HCT116 (cell line): ENCODE data around the gene TLE5. TPM values are rescaled to one million over a fixed set of nuclear protein-coding genes. Genes with fewer than 3 reads are reported as not detected.

Source experiments
- ATAC-seq: fragments of 200-7000 bp; cut with Tn5 transposase; 2 replicates; pipeline ENCODE4 v1.9.1; 2020; ENCODE audit warnings: mild to moderate bottlenecking, moderate library complexity
- BruUV-seq: library from RNA; stranded (reverse); fragments of 400-500 nt; replicated peaks from 2 replicates; lab custom pipeline; 2021; lab: Mats Ljungman, UMichigan
- CTCF ChIA-PET: fragments of 300-600 bp; sonication (Branson Sonifier 250); formaldehyde crosslinking; loops from one replicate; lab custom pipeline; 2021; ENCODE audit warnings: antibody characterized with exemption; lab: Charles Lee
- POLR2A ChIA-PET: fragments of 300-600, 350-600 bp; sonication (Branson Sonifier 250); formaldehyde crosslinking; loops from one replicate; lab custom pipeline; 2021; ENCODE audit warnings: antibody characterized with exemption; lab: Charles Lee
- RAD21 ChIA-PET, 2 experiments: fragments of 300-600 bp; sonication (Branson Sonifier 250); formaldehyde crosslinking; loops; one replicate each; lab custom pipeline; 2023; ENCODE audit warnings: low total read pairs in 2 of 2; ENCODE audit not compliant: uncharacterized antibody in 2 of 2, unreplicated experiment in 2 of 2, low non-redundant PET in 1 of 2; lab: Charles Lee
- DNase-seq: peaks from one replicate; pipeline ENCODE4 v3.0.0-alpha.2; 2010; ENCODE audit warnings: low read depth, low spot score
- H2AFZ ChIP-seq: fragments of 200-600 bp; shearing (Covaris generic), sonication (generic); 2 replicates; pipeline ENCODE4 v1.6.1; 2017; ENCODE audit warnings: low read depth, mixed run types, mixed read lengths, antibody characterized with exemption, low read length; ENCODE audit not compliant: poor library complexity, severe bottlenecking
- H3K27ac ChIP-seq: 2 replicates; pipeline ENCODE4 v1.5.1; 2012; ENCODE audit warnings: low read depth, low read length
- H3K27me3 ChIP-seq: fragments of 200-600 bp; sonication (generic); 2 replicates; pipeline ENCODE4 v1.6.1; 2016; ENCODE audit warnings: mixed run types, low read length, mixed read lengths; ENCODE audit not compliant: insufficient read depth
- H3K36me3 ChIP-seq, 2 experiments: fragments of 200-500 bp in 1 of 2; fragments of 200-600 bp in 1 of 2; sonication (Bioruptor generic) in 1 of 2; sonication (generic) in 1 of 2; 2 replicates each; pipeline versions ENCODE4 v1.5.1 to v1.6.1; 2014 to 2016; ENCODE audit warnings: low read length in 2 of 2, inconsistent platforms in 1 of 2, mixed read lengths in 1 of 2, mixed run types in 1 of 2; ENCODE audit not compliant: insufficient read depth in 2 of 2, control insufficient read depth in 1 of 2
- H3K4me1 ChIP-seq, 2 experiments: fragments of 200-600 bp in 1 of 2; sonication (generic) in 1 of 2; 2 replicates each; pipeline versions ENCODE4 v1.5.1 to v1.6.1; 2012 to 2017; ENCODE audit warnings: low read length in 2 of 2, inconsistent platforms in 1 of 2, mild to moderate bottlenecking in 1 of 2, mixed read lengths in 1 of 2, mixed run types in 1 of 2, moderate library complexity in 1 of 2; ENCODE audit not compliant: insufficient read depth in 2 of 2, control insufficient read depth in 1 of 2
- H3K4me2 ChIP-seq: fragments of 200-600 bp; sonication (generic); 2 replicates; pipeline ENCODE4 v1.6.1; 2017; ENCODE audit warnings: mixed run types, low read length, mixed read lengths
- H3K4me3 ChIP-seq, 2 experiments: fragments of 200-600 bp in 1 of 2; sonication (generic) in 1 of 2; replicated peaks in 1 of 2; 2 replicates each; pipeline ENCODE4 v1.5.1; 2011 to 2016; ENCODE audit warnings: low read length in 2 of 2, control low read depth in 1 of 2, low read depth in 1 of 2, mild to moderate bottlenecking in 1 of 2, mixed read lengths in 1 of 2, mixed run types in 1 of 2
- H3K79me2 ChIP-seq: fragments of 200-600 bp; sonication (generic); 2 replicates; pipeline ENCODE4 v1.6.1; 2017; ENCODE audit warnings: mild to moderate bottlenecking, mixed run types, low read length, moderate library complexity, mixed read lengths; ENCODE audit not compliant: insufficient read depth
- H3K9ac ChIP-seq: fragments of 200-600 bp; sonication (generic); 2 replicates; pipeline ENCODE4 v1.6.1; 2016; ENCODE audit warnings: low read length, mixed read lengths
- H3K9me2 ChIP-seq: fragments of 200-600 bp; sonication (generic), shearing (Covaris generic); 2 replicates; pipeline ENCODE4 v1.6.1; 2017; ENCODE audit warnings: mixed run types, mild to moderate bottlenecking, moderate library complexity; ENCODE audit not compliant: insufficient read depth
- H3K9me3 ChIP-seq, 2 experiments: fragments of 200-500 bp in 1 of 2; fragments of 200-600 bp in 1 of 2; sonication (Bioruptor generic) in 1 of 2; sonication (generic) in 1 of 2; 2 replicates each; pipeline ENCODE4 v1.6.1; 2014 to 2017; ENCODE audit warnings: low read length in 2 of 2, mixed read lengths in 2 of 2, inconsistent platforms in 1 of 2, low read depth in 1 of 2, mild to moderate bottlenecking in 1 of 2, mixed run types in 1 of 2, moderate library complexity in 1 of 2; ENCODE audit not compliant: control insufficient read depth in 1 of 2, insufficient read depth in 1 of 2
- H4K20me1 ChIP-seq: fragments of 200-600 bp; sonication (generic), shearing (Covaris generic); 2 replicates; pipeline ENCODE4 v1.6.1; 2017; ENCODE audit warnings: mixed run types, mild to moderate bottlenecking, moderate library complexity; ENCODE audit not compliant: insufficient read depth
- CEBPB ChIP-seq: IDR thresholded peaks from 2 replicates; pipeline ENCODE4 v1.6.1; 2012; ENCODE audit warnings: low read depth
- CTCF ChIP-seq, 3 experiments: fragments of 200-600 bp in 1 of 3; sonication (generic) in 1 of 3; IDR thresholded peaks in 2 of 3; conservative IDR thresholded peaks in 1 of 3; 2 replicates each; pipeline ENCODE4 v1.5.1; 2012 to 2017; ENCODE audit warnings: low read depth in 2 of 3, low read length in 2 of 3, antibody characterized with exemption in 1 of 3, borderline replicate concordance in 1 of 3, control low read depth in 1 of 3, mild to moderate bottlenecking in 1 of 3, mixed read lengths in 1 of 3, mixed run types in 1 of 3, moderate library complexity in 1 of 3; ENCODE audit not compliant: insufficient read depth in 1 of 3
- EGR1 ChIP-seq: IDR thresholded peaks from 2 replicates; pipeline ENCODE4 v1.6.1; 2012; ENCODE audit warnings: low read depth
- ELF1 ChIP-seq: IDR thresholded peaks from 2 replicates; pipeline ENCODE4 v1.6.1; 2012; ENCODE audit warnings: low read depth, borderline replicate concordance
- EZH2 ChIP-seq: fragments of 200-600 bp; sonication (generic); IDR thresholded peaks from 2 replicates; pipeline ENCODE4 v1.6.1; 2017; ENCODE audit warnings: antibody characterized with exemption, mixed run types
- FOSL1 ChIP-seq: IDR thresholded peaks from 2 replicates; pipeline ENCODE4 v1.6.1; 2012; ENCODE audit warnings: low read depth
- JUND ChIP-seq: IDR thresholded peaks from 2 replicates; pipeline ENCODE4 v1.6.1; 2012
- MAX ChIP-seq: IDR thresholded peaks from 2 replicates; pipeline ENCODE4 v1.6.1; 2012
- POLR2A ChIP-seq: IDR thresholded peaks from 2 replicates; pipeline ENCODE4 v1.7.0; 2011; ENCODE audit warnings: borderline replicate concordance; ENCODE audit not compliant: insufficient read depth, insufficient read length; ENCODE audit errors: extremely low read depth
- POLR2AphosphoS5 ChIP-seq: IDR thresholded peaks from 2 replicates; pipeline ENCODE4 v1.6.1; 2011; ENCODE audit warnings: mild to moderate bottlenecking, low read depth, low read length, moderate library complexity
- RAD21 ChIP-seq: IDR thresholded peaks from 2 replicates; pipeline ENCODE4 v1.6.1; 2012; ENCODE audit warnings: low read depth, mild to moderate bottlenecking
- SIN3A ChIP-seq: IDR thresholded peaks from 2 replicates; pipeline ENCODE4 v1.6.1; 2012; ENCODE audit warnings: low read depth
- SP1 ChIP-seq: IDR thresholded peaks from 2 replicates; pipeline ENCODE4 v1.6.1; 2012; ENCODE audit warnings: low read depth
- SRF ChIP-seq: IDR thresholded peaks from 2 replicates; pipeline ENCODE4 v1.6.1; 2012; ENCODE audit warnings: low read depth
- TCF7L2 ChIP-seq: IDR thresholded peaks from 2 replicates; pipeline ENCODE4 v1.7.0; 2011; ENCODE audit warnings: borderline replicate concordance, inconsistent platforms; ENCODE audit not compliant: insufficient read depth, insufficient read length; ENCODE audit errors: extremely low read depth
- ZBTB33 ChIP-seq: IDR thresholded peaks from 2 replicates; pipeline ENCODE4 v1.6.1; 2011; ENCODE audit warnings: mild to moderate bottlenecking, low read length, moderate library complexity; ENCODE audit not compliant: insufficient replicate concordance; ENCODE audit errors: extremely low read depth
- ZFX ChIP-seq: fragments of 450-650 bp; IDR thresholded peaks from 2 replicates; pipeline ENCODE4 v1.6.1; 2017
- ZNF274 ChIP-seq: fragments of 200-500 bp; sonication (Bioruptor generic); IDR thresholded peaks from 2 replicates; pipeline ENCODE4 v1.6.1; 2014; ENCODE audit warnings: mild to moderate bottlenecking, low read depth, low read length, inconsistent platforms
- intact Hi-C: fragments of 100-400 bp; cut with micrococcal nuclease; formaldehyde crosslinking; loops from 2 replicates; pipeline ENCODE4 v1.10.0; 2022
- total RNA-seq: library from RNA; stranded (reverse); gene quantifications from one replicate; pipeline ENCODE4 v1.2.1, GENCODE V29; 2021; ENCODE audit not compliant: unreplicated experiment
- TF ChIP-seq, protein P1 (sequence below): IDR thresholded peaks from 2 replicates; pipeline ENCODE4 v1.6.1; 2012

The TLE5 gene
- total RNA-seq, 1 experiment from 2014 or later = 263 TPM

GRCh38 chr19:3034656-3035541, 27.4 kb downstream of the TLE5 start (continued):
- no peak for TF ChIP-seq POLR2AphosphoS5
- TF ChIP-seq ELF1 = no peak

DNA sequence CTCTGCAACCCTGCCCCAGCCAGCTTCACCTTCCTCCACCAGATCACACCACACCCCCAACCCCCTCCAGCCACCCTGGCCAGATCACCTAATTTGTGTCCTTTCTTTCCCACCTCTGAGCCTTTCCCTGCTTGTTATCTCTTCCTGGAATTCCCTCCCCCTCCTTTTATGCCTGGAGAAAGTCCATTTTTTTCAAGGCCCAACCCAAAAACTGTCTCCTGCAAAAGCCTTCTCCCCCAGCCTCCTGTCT, 28.0 kb downstream of the TLE5 start:
- ATAC-seq (no peak), DNase-seq (no peak)
- intact Hi-C loops = no loop called here
- Histone ChIP-seq H4K20me1 (no peaks in the 10 kb centered on the region), H3K36me3 (no peaks in the 10 kb centered on the region), H3K27me3 (no peaks in the 10 kb centered on the region; the same call in 1 of the 2 replicates), H3K27ac (no peak overlapping the region), H3K9me3 (no peaks in the 10 kb centered on the region), H2AFZ (no peak overlapping the region), H3K4me1 (peaks cover 26 to 62% of the 10 kb centered on the region in 2 experiments), H3K4me3 (peak overlapping the region in 1 of 2 experiments; percentile 70; a peak in 1 of 4 replicates), H3K4me2 (peak overlapping the region; percentile 98), H3K79me2 (no peaks in the 10 kb centered on the region), H3K9ac (0 out of 2 replicates have a peak overlapping the region, but pooled peaks have one; percentile 75), H3K9me2 (no peaks in the 10 kb centered on the region)
- ChIA-PET CTCF (no interaction called here), POLR2A (no interaction called here), RAD21 (no interaction called here)
- TF ChIP-seq RAD21 (no peak), MAX (no peak), SIN3A (no peak), ZFX (no peak), JUND (no peak), EGR1 (no peak), CEBPB (no peak), POLR2AphosphoS5 (no peak), CTCF (IDR thresholded peaks at IDR 0.05 in 2 of 3, conservative IDR thresholded peaks at IDR 0.05 in 1 of 3; ENCODE audit: borderline replicate concordance in 1 of 3, insufficient read depth in 1 of 3, low read depth in 2 of 3, low read length in 2 of 3) (no peak), SRF (no peak), ELF1 (no peak), SP1 (no peak), FOSL1 (no peak), POLR2A (no peak), TCF7L2 (no peak), ZNF274 (no peak), EZH2 (no peak), ZBTB33 (no peak)
- TF ChIP-seq, protein P1, sequence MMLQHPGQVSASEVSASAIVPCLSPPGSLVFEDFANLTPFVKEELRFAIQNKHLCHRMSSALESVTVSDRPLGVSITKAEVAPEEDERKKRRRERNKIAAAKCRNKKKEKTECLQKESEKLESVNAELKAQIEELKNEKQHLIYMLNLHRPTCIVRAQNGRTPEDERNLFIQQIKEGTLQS = no peak
- BruUV-seq = no TSS peak
